HG03439 (cell line): Measurements from ENCODE around the gene ARL8A.
A peak's percentile ranks its signal among the peaks of the same experiment; 100 is the strongest.
"Not testable (repeated sequence)": the region's sequence is repeated elsewhere in the genome, so short reads cannot be mapped to it uniquely, and the experiment has no call there.

Experiments used
- ATAC-seq: cut with Tn5 transposase; IDR thresholded peaks from one replicate; pipeline ENCODE4 v1.9.1; 2021; ENCODE audit warnings: mild to moderate bottlenecking, moderate library complexity; ENCODE audit not compliant: unreplicated experiment

ARL8A gene

DNA sequence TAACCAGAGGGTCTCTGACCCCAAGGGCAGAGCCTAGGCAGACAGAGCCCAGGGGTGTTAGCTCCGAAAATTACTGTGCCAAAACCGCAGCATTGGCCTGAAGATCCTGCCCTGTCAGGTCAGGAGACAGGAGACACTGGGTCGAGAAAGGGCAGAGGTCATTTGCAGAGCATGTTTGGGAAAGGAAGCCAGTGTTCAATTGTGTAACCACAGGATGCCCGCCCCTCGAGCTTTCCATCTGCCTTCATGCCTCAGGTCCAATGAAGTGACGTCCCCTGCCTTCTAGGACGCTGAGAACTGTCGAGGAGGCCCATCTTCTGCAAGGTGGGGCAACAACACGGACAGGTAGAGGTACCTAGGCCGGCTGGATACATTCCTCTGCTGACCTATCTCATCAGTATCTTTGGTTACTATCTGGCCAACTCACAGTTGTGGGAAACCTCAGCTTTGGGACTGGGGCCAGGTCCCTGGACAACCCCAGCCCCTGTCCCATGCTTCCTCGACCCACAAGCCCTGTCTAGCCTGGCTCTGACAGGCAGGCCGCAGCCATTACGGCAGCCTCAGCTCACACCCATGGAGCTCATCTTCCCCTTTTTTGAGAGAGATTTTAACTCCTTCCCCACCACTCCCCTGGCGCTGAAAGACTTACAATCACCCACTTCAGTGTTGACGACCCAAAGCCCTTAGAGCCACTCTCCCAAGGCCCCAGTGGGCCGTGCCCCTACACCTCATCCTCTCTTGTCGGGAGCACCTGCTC lies 1.3 kb downstream of the ARL8A start:
- peak; percentile 29 for ATAC-seq

DNA sequence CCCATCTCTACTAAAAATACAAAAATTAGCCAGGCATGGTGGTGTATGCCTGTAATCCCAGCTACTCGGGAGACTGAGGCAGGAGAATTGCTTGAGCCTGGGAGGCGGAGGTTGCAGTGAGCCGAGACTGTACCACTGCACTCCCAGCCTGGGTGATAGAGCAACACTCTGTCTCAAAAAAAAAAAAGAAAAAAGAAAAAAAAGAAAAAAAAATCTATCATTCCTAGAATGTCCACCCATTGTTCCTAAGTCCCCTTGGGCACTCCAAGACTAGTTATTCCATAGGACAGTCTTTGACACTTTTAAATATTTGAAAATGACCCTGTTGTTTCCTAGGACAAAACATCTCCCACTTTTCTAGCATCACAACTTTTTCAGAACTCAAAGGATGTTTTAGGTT lies 3.1 kb downstream of the ARL8A start:
- ATAC-seq, result not testable (repeated sequence)

DNA sequence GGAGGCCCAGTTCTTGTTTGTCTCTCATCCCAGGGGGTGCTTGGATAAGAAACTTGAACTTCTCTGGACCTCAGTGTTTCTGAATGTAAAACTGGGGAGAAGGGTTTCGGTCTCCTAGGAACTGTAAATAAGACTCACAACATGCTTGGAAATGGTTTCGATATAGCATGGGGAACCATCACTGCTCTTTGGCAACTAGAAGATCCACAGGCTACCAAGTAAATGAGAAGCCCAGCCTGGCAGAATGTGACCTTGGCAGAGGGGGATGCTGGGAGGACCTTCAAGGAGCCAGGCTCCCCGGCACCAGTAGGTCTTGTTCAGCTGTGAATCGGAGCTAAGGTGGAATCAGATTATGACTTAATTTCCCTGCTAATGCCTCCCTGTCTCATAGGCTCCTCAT lies 3.7 kb downstream of the ARL8A start:
- no peak for ATAC-seq

DNA sequence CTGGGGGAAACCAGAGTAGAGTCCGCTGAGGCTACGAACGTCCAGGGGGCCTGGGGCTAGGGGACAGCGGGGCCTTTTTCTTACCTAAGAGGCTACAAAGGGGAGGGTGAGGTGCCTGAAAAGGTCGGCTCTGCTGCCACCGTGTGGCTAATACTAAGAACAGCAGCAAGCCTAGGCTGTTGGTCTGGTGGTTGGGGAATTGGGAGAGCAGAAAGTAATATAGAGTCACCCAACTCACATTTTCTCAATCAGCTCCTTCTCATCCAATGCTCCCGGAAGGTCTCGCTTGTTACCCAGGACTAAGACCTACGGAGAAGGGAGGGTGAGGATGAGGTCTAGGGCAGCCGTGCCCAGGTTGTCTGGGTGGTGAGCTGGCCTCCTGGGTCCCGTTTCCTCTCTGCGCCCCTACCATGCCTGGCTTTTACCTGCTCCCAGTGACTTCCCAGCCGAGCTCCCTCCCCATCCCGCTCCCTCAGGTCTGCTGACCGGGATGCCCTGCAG lies 9.3 kb downstream of the ARL8A start:
- no peak for ATAC-seq

DNA sequence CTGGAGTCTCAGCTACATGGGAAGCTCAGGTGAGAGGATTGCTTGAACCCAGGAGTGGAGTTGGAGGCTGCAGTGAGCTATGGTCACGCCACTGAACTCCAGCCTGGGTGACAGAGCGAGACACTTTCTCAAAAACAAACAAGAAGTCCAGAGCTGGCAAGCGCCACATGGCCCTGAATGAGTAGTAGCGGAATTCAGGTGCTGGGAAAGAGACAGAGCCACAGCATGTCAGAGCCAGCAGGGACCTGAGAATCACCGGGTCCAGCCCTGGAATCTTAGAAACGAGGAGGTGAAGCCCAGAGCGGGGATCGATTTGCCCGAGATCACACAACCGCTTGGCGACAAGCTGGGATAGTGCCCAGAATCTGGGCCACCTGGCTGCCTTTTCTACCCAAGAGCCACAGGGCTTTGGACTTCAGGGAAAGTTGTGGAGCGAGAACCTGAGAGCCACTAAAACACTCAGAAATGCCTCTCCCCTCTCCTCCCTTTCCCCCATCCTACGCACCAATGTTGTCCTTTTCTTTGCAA lies 9.8 kb downstream of the ARL8A start:
- ATAC-seq, result no peak

DNA sequence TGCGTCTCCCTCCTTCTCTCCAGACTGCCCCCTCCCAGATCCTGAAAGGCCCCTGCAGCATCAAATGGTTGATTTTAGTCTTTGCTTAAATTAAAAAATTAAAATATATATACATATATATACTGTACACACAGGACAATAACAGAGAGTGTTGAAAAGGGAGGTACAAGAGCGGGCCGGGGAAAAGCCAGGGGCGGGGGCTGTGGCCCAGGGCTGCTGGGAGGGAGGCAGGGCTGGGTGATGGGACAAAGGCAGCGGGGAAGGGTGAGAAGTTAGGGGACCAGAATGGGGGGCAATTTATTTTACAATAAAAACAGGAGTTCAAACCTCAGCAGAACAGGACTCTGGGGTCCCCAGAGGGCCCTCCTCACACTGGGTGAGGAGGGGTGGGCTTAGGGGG lies 10.5 kb downstream of the ARL8A start:
- ATAC-seq, result no peak

DNA sequence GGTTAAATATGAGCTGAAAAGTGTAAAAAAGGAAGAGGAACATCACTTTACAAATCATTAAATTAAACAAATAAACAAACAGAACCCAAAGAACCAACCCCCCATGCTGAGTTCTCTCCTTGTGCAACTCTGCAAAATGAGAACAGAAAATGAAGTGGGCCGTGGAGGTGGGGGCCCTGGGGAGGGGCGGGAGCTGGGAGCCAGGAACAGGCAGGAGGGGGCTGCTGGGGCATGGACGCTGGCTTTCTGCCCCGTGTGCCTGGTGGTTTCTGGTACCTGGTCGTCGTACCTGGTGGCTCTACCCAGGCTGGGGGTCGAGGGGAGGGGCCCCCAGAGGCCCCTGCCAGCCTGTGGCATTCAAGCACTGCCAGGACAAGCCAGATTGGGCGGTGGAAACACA lies 11.0 kb downstream of the ARL8A start:
- no peak for ATAC-seq

DNA sequence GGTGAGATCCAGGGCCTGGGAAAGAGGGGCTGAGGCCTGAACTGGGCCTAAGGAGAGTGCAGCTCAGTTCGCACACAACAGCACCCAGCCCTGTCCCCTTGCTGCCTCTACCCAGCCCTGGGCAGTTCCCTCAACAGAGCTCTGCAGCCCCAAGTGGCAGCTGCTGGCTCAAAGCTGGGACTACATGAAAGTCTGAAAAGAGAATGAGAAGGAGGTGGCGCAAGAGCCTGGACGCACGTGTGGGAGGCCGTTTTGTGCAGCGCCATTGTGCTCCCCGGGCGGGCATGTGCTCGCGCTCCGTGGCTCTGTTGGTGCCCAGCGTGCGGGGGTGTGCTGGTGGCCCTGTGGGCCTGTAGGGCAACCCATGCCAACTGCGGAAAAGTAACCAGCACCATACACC lies 11.5 kb downstream of the ARL8A start:
- no peak for ATAC-seq

DNA sequence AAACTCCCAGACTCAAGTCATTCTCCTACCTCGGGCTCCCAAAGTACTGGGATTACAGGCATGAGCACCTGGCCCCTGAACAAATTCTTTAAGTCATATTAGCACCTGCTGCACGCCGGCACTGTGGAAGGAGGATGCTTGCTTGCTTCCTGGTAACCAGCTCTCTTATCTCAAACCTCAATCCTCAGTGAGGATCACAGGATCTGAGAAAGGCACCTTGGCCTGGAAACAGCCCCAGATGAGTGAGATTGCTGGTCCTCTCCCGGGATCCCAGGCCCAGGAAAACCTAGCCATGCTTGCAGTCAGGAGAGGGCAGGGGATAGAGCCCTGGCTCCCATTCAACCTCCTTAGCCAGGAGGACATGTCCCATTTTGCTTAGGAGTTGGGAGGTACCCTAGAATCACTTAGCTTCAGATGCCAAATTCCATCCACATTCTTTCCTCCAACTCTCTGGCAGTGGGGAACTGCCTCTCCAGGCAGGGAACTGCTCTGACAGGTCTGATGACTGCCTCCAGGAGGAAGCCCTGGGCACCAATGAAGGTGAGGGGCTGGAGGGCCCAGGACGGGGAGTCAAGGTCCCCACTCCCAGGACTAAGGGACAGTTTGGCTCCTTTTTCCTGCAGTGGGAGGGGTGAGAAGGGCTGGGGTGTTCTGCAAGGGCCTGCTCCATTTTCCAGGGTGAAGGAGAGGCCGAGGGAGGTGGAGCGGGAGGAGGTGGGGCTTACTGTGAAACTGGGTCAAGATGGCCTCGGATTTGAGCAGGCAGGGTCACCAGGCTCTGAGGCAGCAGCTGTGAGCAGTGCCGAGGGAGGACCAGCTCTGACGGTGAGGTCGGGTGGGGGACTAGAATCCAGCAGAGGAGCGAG lies 12.3 kb downstream of the ARL8A start:
- ATAC-seq, result no peak

DNA sequence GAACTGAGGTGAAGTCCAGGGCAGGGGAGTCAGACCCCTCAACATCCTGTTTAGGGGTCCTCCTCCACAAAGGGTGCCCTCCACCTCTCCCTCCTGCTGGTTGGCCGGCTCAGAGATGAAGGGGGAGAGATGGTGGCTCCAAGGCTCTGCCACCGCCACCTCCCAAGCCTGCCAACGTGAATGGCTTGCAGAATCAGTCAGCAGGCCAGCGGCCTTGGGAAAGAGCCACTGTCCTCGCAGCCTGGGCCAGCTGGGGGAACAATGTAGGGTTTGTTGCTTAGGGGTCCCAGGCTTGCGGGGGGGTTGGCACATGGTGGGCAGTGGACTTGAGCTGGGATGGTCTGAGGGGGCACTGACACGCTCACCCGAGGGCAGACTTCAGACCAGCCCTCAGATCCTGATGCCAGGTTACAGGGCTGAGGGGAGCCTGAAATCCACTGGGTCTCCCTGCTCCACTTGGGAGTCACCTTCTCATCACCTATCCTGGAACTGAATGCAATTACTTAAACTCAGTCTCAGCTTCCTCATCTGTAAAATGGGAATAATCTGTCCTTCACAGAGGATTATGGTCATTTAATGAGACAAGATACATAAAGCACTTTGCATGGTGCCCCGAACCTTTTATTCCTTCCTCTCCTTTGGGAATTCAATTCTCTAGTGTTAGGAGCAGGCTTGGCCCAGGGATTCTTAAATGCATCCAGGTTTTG lies 13.6 kb downstream of the ARL8A start:
- ATAC-seq, result no peak

DNA sequence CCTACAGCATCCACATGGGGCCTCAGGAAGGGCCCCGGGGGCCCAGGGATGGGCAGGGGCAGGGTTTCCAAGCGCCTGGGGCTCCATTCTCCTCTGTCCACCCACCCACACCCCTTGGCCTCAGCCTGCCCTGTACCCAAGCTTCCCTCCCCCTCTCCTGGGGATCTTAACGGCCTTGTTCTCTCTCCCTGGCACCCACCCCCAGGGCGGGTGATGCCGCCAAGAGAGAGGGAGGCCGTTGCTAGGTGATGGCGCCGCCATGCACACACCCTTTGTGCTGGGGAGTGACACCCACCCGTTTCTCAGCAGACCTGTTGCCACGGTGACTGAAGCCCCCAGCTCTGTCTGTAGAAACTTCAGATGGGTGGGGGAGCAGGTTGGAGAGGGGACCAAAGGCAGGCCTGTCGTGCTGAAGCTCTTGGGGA lies 14.2 kb downstream of the ARL8A start:
- no peak for ATAC-seq

DNA sequence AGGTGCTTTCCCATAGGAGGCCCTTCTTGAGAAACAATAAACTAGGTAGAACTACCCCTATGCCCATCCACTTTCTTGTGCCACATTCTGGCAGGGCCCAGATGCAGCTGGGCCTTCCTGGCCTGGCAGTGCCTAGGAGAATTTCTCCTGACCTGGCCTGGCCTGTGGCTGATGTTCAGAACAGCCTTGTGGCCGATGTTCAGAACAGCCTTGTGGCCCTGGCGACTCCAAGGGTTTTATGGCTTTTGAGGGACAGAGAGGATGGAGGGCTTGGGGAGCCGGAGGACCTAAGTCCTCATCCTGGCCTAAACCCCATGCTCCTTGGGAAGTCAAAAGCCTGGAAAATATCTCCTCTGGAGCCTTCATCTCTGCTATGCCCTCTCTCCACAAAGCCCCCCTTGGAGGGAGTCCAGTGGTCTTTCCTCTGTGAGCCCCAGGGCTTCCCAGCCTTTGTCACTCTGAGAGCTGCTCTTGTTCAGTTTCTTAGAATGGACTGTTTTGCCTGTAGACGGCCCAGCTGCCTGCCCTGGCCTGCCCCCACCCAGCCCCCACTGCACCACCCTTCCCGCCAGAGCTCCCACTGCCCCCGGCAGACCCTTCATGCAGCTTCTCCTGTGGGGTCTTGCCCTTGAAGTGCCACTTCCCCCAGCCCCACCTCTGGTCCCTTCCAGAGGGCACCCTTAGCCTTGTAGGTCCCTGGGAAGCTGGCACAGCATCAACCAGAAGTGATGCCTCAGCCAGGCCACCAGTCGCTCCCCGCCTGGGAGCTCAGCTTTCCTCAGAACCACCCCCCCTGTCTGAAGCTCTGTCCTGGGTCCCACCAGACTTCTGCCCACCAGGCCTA lies 14.9 kb downstream of the ARL8A start:
- no peak for ATAC-seq

DNA sequence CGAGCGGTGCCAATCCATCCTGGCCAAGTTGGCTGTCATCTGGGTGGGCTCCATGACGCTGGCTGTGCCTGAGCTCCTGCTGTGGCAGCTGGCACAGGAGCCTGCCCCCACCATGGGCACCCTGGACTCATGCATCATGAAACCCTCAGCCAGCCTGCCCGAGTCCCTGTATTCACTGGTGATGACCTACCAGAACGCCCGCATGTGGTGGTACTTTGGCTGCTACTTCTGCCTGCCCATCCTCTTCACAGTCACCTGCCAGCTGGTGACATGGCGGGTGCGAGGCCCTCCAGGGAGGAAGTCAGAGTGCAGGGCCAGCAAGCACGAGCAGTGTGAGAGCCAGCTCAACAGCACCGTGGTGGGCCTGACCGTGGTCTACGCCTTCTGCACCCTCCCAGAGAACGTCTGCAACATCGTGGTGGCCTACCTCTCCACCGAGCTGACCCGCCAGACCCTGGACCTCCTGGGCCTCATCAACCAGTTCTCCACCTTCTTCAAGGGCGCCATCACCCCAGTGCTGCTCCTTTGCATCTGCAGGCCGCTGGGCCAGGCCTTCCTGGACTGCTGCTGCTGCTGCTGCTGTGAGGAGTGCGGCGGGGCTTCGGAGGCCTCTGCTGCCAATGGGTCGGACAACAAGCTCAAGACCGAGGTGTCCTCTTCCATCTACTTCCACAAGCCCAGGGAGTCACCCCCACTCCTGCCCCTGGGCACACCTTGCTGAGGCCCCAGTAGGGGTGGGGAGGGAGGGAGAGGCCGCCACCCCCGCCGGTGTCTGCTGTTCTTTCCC lies 16.5 kb downstream of the ARL8A start:
- no peak for ATAC-seq

DNA sequence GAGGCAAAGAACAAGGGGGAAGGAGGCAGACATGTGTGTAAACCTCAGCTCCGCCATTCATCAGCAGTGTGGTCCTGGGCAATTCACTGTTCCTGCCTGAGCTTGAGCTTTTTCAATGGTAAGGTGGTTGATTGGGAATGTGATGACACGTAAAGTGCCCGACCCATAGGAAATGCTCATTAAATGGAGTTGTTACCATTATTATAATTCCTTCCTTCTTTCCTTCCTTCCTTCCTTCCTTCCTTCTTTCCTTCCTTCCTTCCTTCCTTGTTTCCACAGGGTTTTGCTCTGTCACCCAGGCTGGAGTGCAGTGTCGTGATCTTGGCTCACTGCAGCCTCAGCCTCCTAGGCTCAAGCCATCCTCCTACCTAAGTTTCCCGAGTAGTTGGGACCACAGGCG lies 17.5 kb downstream of the ARL8A start:
- no peak for ATAC-seq

DNA sequence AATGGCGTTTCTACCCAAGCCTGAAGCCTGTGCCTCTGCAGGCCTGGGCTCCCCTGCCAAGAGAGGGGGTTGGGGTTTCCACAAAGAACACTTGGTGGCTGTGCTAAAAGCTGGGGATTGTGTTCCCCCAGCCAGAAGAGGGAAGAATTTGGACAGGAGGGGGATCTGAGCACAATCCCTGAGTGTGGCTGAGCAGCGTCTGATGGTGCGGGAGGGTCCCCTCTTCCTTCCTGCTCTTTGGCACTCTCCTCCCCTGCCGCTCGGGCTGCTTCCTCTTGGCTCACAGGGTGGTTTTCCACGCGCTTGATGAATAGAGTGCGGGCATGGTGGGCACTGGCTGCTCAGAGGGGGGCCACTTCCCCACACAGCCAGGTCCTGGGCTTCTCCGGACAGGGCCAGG lies 18.1 kb downstream of the ARL8A start:
- ATAC-seq, result no peak

DNA sequence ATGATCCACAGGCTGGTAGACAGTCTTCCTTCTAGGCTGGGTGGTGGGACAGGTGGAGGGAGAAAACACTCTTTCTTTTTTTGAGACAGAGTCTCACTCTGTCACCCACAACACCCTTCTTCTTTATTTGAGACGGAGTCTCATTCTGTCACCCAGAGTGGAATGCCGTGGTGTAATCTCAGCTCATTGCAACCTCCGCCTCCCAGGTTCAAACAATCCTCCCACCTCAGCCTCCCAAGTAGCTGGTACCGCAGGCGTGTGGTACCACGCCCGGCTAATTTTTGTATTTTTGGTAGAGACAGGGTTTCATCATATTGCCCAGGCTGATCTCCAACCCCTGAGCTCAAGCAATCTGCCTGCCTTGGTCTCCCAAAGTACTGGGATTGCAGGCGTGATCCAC lies 18.9 kb downstream of the ARL8A start:
- ATAC-seq, result no peak

DNA sequence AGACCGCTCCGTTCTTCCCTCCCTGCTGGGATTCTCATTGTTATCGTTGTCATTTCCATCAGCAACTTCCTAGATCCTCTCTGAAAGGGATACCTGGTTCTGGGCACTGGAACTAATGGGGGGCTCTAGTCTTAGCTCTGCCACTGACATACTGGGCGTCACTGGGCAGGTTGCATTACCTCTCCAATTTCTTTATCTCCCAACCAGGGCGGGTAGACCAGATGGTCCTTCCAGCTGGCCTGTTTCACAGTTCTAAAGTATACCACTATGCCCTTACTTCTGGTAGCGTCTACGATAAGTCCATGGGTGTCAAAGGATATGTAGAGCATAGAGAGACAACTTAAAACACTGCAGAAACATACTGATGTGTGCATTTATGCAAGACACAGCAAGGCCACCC lies 20.4 kb downstream of the ARL8A start:
- no peak for ATAC-seq

DNA sequence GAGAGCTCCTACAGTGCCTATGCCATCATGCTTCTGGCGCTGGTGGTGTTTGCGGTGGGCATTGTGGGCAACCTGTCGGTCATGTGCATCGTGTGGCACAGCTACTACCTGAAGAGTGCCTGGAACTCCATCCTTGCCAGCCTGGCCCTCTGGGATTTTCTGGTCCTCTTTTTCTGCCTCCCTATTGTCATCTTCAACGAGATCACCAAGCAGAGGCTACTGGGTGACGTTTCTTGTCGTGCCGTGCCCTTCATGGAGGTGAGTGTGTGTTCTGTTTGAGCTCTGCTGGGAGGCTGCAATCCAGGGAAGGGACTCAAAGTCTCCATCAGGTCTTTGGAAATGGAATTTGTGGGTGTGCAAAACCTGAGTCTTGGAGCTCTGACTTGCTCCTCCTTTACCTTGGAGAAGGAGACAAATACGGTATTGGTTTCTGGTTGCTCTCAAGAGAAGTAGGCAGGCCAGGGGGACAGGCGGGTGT lies 21.2 kb downstream of the ARL8A start:
- no peak for ATAC-seq

DNA sequence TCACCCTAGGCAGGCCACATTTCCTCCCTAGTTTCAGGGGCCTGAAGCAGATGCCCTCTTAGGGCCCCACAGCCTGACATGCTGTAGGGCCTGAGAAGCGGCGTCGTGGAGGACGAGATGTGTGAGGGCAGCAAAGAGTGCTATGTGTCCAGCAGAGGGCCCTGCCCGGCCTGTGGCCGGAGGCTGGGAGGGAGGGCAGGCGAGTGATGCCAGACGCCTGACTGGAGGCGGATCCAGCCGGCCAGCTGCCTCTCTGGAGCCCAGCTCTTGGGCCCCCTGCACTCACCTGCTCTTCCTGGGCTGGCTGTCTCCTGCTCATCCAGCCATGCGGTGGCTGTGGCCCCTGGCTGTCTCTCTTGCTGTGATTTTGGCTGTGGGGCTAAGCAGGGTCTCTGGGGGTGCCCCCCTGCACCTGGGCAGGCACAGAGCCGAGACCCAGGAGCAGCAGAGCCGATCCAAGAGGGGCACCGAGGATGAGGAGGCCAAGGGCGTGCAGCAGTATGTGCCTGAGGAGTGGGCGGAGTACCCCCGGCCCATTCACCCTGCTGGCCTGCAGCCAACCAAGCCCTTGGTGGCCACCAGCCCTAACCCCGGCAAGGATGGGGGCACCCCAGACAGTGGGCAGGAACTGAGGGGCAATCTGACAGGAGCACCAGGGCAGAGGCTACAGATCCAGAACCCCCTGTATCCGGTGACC lies 21.8 kb downstream of the ARL8A start, which contains the start of gene GPR37L1:
TSS of gene GPR37L1 (plus strand) at position 279 of the 697 bp plus-strand sequence. CDS start at position 326, 47 bp downstream.
- no peak for ATAC-seq
